Right cardiac atrium (tissue), 5 donors: ENCODE measurements around the gene C1orf74. TPM values are rescaled to one million over a fixed set of nuclear protein-coding genes. Genes with fewer than 3 reads are reported as not detected.

Source experiments
- ATAC-seq, 2 donors: fragments of 200-7000 bp; cut with Tn5 transposase; one replicate each; pipeline versions ENCODE4 v1.8.0 to v1.9.1; 2020; ENCODE audit warnings: moderate library complexity in 2 of 2, mild to moderate bottlenecking in 1 of 2
- DNase-seq, 3 donors: peaks; one replicate each; pipeline ENCODE4 v3.0.0-alpha.2; 2020
- H3K27ac ChIP-seq: one replicate; pipeline ENCODE4 v1.5.1; 2013; ENCODE audit warnings: mild to moderate bottlenecking, low read length, control low read depth, moderate library complexity
- H3K27me3 ChIP-seq: one replicate; pipeline ENCODE4 v1.6.1; 2013; ENCODE audit not compliant: control insufficient read depth, insufficient read depth
- H3K4me1 ChIP-seq: one replicate; pipeline ENCODE4 v1.6.1; 2013; ENCODE audit warnings: low read length; ENCODE audit not compliant: control insufficient read depth, insufficient read depth
- H3K4me3 ChIP-seq: one replicate; pipeline ENCODE4 v1.5.1; 2013; ENCODE audit warnings: low read length, control low read depth
- H3K9me3 ChIP-seq: one replicate; pipeline ENCODE4 v1.6.1; 2013; ENCODE audit warnings: low read length; ENCODE audit not compliant: control insufficient read depth
- WGBS: extraction: QIAGEN DNeasy Blood & Tissue Kit; methylation state at CpG from one replicate; pipeline ENCODE4 v1.1.7; 2013; 5-methylcytosine and 5-hydroxymethylcytosine counted together
- intact Hi-C, 4 donors: fragments of 100-400 bp; cut with DNase I; formaldehyde crosslinking; loops; one replicate each; pipeline versions ENCODE4 v1.11.0 to v1.14.0; 2022 to 2023
- polyA plus RNA-seq: library from polyadenylated mRNA; stranded (reverse); fragments of 200-250 nt; gene quantifications from one replicate; pipeline ENCODE4 v1.2.3, GENCODE V29; 2013
- total RNA-seq, 4 donors: library from RNA; stranded (reverse); fragmentation: NEBNext Ultra II Directional; extraction: Animal tissue kit (Norgen Biotek cat#: 25700); gene quantifications; one replicate each; pipeline ENCODE4 v1.2.1, GENCODE V29; 2021
- donor health status: healthy with polysubstance abuse.
- donor health status: DM: no; HTN: yes; CAD: no.
- donor health status: DM: no; HTN: no; CAD: no.
- donor health status: DM: no; HTN: yes; CAD: no; lungs with severe emphysema.
- donor health status: DM: yes; HTN: yes; CAD: no.

The C1orf74 gene
- total and polyA plus RNA-seq, 5 donors = 1.4 to 3.3 (median 2.6) TPM

GRCh38 chr1:209746451-209747165 is 37.8 kb downstream of the C1orf74 start:
- H3K4me3 ChIP-seq = no peak overlapping the region
- H3K4me1 ChIP-seq = peaks cover 9% of the 10 kb centered on the region
- DNase-seq (no peak), ATAC-seq (no peak)
- 66% methylated on average over 4 of the region's 4 CpGs for WGBS
- no peaks in the 10 kb centered on the region for H3K9me3 ChIP-seq
- no peaks in the 10 kb centered on the region for H3K27me3 ChIP-seq
- no peak overlapping the region for H3K27ac ChIP-seq
- intact Hi-C loops = loop anchor here (2.0 to 10.0 kb wide), 5 partner anchors 49 to 170 kb away; no protein-coding TSS in a partner anchor

GRCh38 chr1:209743145-209743482 is 41.2 kb downstream of the C1orf74 start:
- peaks cover 13% of the 10 kb centered on the region for H3K4me1 ChIP-seq
- no peaks in the 10 kb centered on the region for H3K9me3 ChIP-seq
- intact Hi-C loops = loop anchor here in 2 of 4 donors (10.0 kb wide), 2 partner anchors 48 to 118 kb away; no protein-coding TSS in a partner anchor
- WGBS = 37% methylated on average over 2 of the region's 2 CpGs
- H3K4me3 ChIP-seq = no peak overlapping the region
- ATAC-seq (peak; percentile 15 to 39), DNase-seq (peak; percentile 64 to 84 (median 66))
- peak overlapping the region; percentile 86 for H3K27ac ChIP-seq
- no peaks in the 10 kb centered on the region for H3K27me3 ChIP-seq

GRCh38 chr1:209742409-209743144 is 41.8 kb downstream of the C1orf74 start:
- Histone ChIP-seq H3K9me3 (no peaks in the 10 kb centered on the region), H3K27ac (peak overlapping the region; percentile 86), H3K4me3 (no peak overlapping the region), H3K27me3 (no peaks in the 10 kb centered on the region), H3K4me1 (peaks cover 13% of the 10 kb centered on the region)
- intact Hi-C loops = loop anchor here in 2 of 4 donors (10.0 kb wide), 2 partner anchors 48 to 118 kb away; no protein-coding TSS in a partner anchor
- ATAC-seq (peak; percentile 59 to 69), DNase-seq (no peak)
- WGBS = 27% methylated on average over 8 of the region's 8 CpGs

- intact Hi-C loops = loop anchor here in 2 of 4 donors (10.0 kb wide), 2 partner anchors 47 to 117 kb away; no protein-coding TSS in a partner anchor
- H3K4me3 ChIP-seq = no peak overlapping the region
- ATAC-seq (peak; percentile 46 to 61), DNase-seq (no peak)
- no peaks in the 10 kb centered on the region for H3K27me3 ChIP-seq
- peak overlapping the region; percentile 54 for H3K27ac ChIP-seq
- H3K4me1 ChIP-seq = peaks cover 11% of the 10 kb centered on the region
- H3K9me3 ChIP-seq = no peaks in the 10 kb centered on the region
- WGBS = 28% methylated on average over 2 of the region's 2 CpGs
Measured at GRCh38 chr1:209741889-209742288, 42.5 kb downstream of the C1orf74 start.

GRCh38 chr1:209741193-209741592 is 43.2 kb downstream of the C1orf74 start:
- Histone ChIP-seq H3K4me1 (peaks cover 11% of the 10 kb centered on the region), H3K27me3 (no peaks in the 10 kb centered on the region), H3K4me3 (no peak overlapping the region), H3K27ac (peak overlapping the region; percentile 54), H3K9me3 (no peaks in the 10 kb centered on the region)
- intact Hi-C loops = loop anchor here in 2 of 4 donors (10.0 kb wide), 2 partner anchors 46 to 116 kb away; no protein-coding TSS in a partner anchor
- WGBS = 91% methylated on average over 3 of the region's 3 CpGs
- no peak for DNase-seq
- no peak for ATAC-seq

GRCh38 chr1:209738270-209738669 is 46.1 kb downstream of the C1orf74 start:
- no peak overlapping the region for H3K4me3 ChIP-seq
- H3K27ac ChIP-seq = no peak overlapping the region
- H3K9me3 ChIP-seq = no peaks in the 10 kb centered on the region
- H3K27me3 ChIP-seq = no peaks in the 10 kb centered on the region
- H3K4me1 ChIP-seq = peaks cover 13% of the 10 kb centered on the region
- ATAC-seq = no peak
- intact Hi-C loops = no loop called here
- WGBS = 95% methylated on average over 1 of the region's 1 CpG
- DNase-seq = no peak

- Histone ChIP-seq H3K27me3 (no peaks in the 10 kb centered on the region), H3K4me1 (peaks cover 10% of the 10 kb centered on the region), H3K4me3 (no peak overlapping the region), H3K27ac (no peak overlapping the region), H3K9me3 (no peaks in the 10 kb centered on the region)
- WGBS = 81% methylated on average over 5 of the region's 5 CpGs
- no peak for ATAC-seq
- intact Hi-C loops = no loop called here
- no peak for DNase-seq
Measured at GRCh38 chr1:209737118-209737505, 47.2 kb downstream of the C1orf74 start.

GRCh38 chr1:209736490-209737117 is 47.8 kb downstream of the C1orf74 start:
- no peak for ATAC-seq
- no peaks in the 10 kb centered on the region for H3K27me3 ChIP-seq
- peaks cover 8% of the 10 kb centered on the region for H3K4me1 ChIP-seq
- DNase-seq = no peak
- 43% methylated on average over 3 of the region's 3 CpGs for WGBS
- no peak overlapping the region for H3K27ac ChIP-seq
- no peaks in the 10 kb centered on the region for H3K9me3 ChIP-seq
- intact Hi-C loops = no loop called here
- H3K4me3 ChIP-seq = no peak overlapping the region

GRCh38 chr1:209733409-209734192 is 50.8 kb downstream of the C1orf74 start:
- WGBS = 74% methylated on average over 3 of the region's 3 CpGs
- H3K27ac ChIP-seq = no peak overlapping the region

GRCh38 chr1:209732725-209733124 is 51.6 kb downstream of the C1orf74 start:
- H3K4me3 ChIP-seq = no peak overlapping the region
- H3K4me1 ChIP-seq = peaks cover 6% of the 10 kb centered on the region
- H3K27ac ChIP-seq = no peak overlapping the region
- ATAC-seq = no peak
- DNase-seq = no peak
- intact Hi-C loops = no loop called here
- WGBS = 57% methylated on average over 1 of the region's 1 CpG
- no peaks in the 10 kb centered on the region for H3K9me3 ChIP-seq
- H3K27me3 ChIP-seq = no peaks in the 10 kb centered on the region

More at GRCh38 chr1:209733409-209734192, 50.8 kb downstream of the C1orf74 start:
- ATAC-seq (peak; percentile 26 to 42), DNase-seq (no peak)
- intact Hi-C loops = no loop called here
- Histone ChIP-seq H3K9me3 (no peaks in the 10 kb centered on the region), H3K4me3 (no peak overlapping the region), H3K27me3 (no peaks in the 10 kb centered on the region), H3K4me1 (peaks cover 6% of the 10 kb centered on the region)
